Measurements from ENCODE around the gene MISP. TPM values are rescaled to one million over a fixed set of nuclear protein-coding genes. Genes with fewer than 3 reads are reported as not detected.
A peak's percentile ranks its signal among the peaks of the same experiment; 100 is the strongest.
"Not testable (repeated sequence)": the region's sequence is repeated elsewhere in the genome, so short reads cannot be mapped to it uniquely, and the experiment has no call there.

MISP gene, protein sequence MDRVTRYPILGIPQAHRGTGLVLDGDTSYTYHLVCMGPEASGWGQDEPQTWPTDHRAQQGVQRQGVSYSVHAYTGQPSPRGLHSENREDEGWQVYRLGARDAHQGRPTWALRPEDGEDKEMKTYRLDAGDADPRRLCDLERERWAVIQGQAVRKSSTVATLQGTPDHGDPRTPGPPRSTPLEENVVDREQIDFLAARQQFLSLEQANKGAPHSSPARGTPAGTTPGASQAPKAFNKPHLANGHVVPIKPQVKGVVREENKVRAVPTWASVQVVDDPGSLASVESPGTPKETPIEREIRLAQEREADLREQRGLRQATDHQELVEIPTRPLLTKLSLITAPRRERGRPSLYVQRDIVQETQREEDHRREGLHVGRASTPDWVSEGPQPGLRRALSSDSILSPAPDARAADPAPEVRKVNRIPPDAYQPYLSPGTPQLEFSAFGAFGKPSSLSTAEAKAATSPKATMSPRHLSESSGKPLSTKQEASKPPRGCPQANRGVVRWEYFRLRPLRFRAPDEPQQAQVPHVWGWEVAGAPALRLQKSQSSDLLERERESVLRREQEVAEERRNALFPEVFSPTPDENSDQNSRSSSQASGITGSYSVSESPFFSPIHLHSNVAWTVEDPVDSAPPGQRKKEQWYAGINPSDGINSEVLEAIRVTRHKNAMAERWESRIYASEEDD
- total RNA-seq, result 0.14 TPM in 1 of 2 replicates, not detected in the other
- long read RNA-seq, result 0 reads

DNA sequence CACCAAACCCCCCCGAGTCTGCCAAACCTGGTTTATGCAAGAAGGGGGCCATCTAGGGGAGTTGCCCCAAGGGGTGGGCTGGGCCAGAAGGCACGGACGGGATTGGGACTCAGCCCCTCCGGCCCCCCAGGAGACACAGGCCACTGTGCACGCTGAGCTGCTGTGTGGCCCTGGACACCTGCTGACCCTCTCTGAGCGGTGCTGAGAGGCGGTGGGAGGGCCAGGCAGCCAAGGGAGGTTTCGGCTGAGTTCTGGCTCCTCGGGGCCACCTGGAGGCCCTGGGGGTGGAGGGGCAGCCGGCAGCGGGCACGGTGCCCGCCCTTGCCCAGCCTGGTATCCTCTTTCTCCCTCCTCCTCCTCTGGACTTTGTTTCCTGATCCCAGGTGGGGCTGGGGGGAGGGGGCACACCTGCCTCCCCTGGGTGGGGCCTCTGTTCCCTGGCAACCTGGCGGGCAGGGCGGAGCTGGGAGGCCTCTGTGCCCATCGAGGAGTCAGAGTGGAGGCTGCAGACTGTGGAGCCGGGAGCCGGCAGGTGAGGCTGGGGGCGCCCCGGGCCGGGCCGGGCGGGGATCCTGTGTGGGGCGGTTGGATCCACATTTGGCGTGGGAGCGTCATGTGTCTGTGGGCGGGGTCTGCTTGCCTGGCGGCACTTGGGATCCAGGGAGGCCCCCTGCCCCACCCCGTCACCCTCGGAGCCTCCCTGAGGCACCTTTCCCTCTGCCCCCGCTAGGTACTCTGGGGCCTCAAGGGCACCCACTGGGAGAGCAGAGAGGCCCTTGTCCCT is at the start of gene MISP:
TSS of gene MISP (plus strand) at position 473 of the 784 bp plus-strand sequence. CDS start 5,835 bp downstream, outside the sequence.
- Mint-ChIP-seq H3K27ac (ENCODE audit: unreplicated experiment) (no peak within 1 kb of the TSS), H3K4me1 (peaks cover 4% of the 10 kb centered on the region), H3K9me3 (no peaks in the 10 kb centered on the region), H3K36me3 (ENCODE audit: low read depth) (no peaks in the 10 kb centered on the region), H3K27me3 (ENCODE audit: low read depth) (no peaks in the 10 kb centered on the region), H3K4me3 (no peak within 1 kb of the TSS)
- TF ChIP-seq, protein P1, sequence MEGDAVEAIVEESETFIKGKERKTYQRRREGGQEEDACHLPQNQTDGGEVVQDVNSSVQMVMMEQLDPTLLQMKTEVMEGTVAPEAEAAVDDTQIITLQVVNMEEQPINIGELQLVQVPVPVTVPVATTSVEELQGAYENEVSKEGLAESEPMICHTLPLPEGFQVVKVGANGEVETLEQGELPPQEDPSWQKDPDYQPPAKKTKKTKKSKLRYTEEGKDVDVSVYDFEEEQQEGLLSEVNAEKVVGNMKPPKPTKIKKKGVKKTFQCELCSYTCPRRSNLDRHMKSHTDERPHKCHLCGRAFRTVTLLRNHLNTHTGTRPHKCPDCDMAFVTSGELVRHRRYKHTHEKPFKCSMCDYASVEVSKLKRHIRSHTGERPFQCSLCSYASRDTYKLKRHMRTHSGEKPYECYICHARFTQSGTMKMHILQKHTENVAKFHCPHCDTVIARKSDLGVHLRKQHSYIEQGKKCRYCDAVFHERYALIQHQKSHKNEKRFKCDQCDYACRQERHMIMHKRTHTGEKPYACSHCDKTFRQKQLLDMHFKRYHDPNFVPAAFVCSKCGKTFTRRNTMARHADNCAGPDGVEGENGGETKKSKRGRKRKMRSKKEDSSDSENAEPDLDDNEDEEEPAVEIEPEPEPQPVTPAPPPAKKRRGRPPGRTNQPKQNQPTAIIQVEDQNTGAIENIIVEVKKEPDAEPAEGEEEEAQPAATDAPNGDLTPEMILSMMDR (conservative IDR thresholded peaks at IDR 0.05), result no peak
- no peak for DNase-seq (ENCODE audit: low read depth, low spot score)

DNA sequence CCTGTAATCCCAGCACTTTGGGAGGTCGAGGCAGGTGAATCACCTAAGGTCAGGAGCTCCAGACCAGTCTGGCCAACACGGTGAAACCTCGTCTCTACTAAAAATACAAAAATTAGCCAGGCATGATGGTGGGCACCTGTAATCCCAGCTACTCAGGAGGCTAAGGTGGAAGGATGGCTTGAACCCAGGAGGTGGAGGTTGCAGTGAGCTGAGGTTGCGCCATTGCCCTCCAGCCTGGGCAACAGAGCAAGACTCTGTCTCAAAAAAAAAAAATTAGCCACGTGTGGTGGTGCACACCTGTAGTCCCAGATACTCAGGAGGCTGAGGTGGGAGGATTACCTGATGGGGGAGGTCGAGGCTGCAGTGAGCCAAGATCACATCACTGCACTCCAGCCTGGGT is 48.1 kb upstream of the MISP start:
- Mint-ChIP-seq H3K4me3 (peak overlapping the region; percentile 65), H3K27me3 (ENCODE audit: low read depth) (peaks cover 13% of the 10 kb centered on the region)
- not testable (repeated sequence) for H3K36me3 Mint-ChIP-seq (ENCODE audit: low read depth); H3K4me1 Mint-ChIP-seq; H3K27ac Mint-ChIP-seq (ENCODE audit: unreplicated experiment); DNase-seq (ENCODE audit: low read depth, low spot score); H3K9me3 Mint-ChIP-seq

DNA sequence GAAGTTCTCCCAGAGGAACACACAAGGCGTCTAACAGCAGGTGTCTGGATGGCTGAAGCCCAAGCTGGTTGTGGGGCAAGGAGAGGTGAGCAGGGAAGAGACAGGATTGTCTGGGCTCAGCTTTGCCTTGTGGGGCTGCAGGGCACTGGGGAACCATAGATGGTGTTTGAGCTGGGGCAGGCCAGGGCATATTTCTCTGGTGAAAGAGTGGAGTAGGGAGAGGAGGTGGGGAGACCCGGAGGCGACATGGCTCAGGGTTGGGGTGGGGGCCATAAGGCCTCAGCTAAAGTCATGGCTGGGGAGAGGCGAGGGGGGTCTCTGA is 47.6 kb upstream of the MISP start:
- Mint-ChIP-seq H3K36me3 (ENCODE audit: low read depth) (no peaks in the 10 kb centered on the region), H3K4me3 (peak overlapping the region; percentile 65), H3K4me1 (no peaks in the 10 kb centered on the region), H3K9me3 (no peaks in the 10 kb centered on the region), H3K27me3 (ENCODE audit: low read depth) (peaks cover 13% of the 10 kb centered on the region), H3K27ac (ENCODE audit: unreplicated experiment) (no peak overlapping the region)
- DNase-seq (ENCODE audit: low read depth, low spot score), result no peak
- TF ChIP-seq, protein P1 (conservative IDR thresholded peaks at IDR 0.05), result no peak

DNA sequence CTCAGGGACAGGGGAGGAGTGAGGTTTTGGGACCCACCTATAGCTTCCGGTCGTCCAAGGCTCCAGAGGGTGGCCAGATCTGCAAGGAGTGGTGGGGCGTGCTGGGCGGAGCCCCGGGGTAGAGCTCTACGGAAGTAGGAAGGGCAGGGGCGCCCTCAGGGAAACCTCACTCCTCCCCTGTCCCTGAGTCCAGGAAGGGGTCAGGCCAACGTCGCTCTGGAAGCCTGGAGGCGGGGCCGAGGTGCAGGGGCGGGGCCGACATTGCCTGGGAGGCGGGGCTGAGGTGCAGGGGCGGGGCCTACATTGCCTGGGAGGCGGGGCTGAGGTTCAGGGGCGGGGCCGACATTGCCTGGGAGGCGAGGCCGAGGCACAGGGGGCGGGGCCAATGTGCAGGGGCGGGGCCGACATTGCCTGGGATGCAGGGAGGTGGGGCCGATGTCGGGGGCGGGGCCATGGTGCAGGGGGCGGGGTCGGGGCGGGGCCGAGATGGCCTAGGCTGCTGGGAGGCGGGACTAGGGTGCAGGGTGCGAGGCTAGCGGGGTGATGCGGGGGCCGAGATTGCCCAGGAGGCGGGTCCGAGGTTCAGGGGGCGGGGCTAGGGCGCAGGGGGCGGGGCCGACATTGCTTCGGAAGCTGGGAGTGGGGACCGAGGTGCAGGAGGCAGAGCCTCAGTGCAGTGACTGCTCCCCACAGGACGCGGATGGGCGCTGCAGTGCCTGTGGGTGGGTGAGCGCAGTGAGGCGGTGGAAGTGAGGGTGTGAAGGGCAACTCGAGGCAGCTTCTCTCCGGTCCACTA is 47.1 kb upstream of the MISP start:
- peak; percentile 72 for DNase-seq (ENCODE audit: low read depth, low spot score)

DNA sequence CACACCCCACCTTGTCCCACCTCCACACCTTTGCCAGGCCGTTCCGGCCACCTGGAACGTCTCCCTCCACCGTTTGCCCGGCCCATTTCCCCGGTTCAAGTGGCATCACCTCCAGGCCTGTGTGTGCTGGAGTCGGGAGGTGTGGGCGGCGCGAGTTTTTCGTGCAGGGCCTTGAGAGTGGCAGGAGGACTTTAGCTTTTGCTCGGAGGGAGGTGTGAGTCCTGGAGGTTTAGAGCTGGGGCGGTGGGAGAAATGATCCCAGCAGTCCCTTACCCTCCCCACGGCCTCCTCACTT is 46.5 kb upstream of the MISP start:
- TF ChIP-seq, protein P1 (conservative IDR thresholded peaks at IDR 0.05), result no peak
- H3K27ac Mint-ChIP-seq (ENCODE audit: unreplicated experiment), result no peak overlapping the region
- H3K36me3 Mint-ChIP-seq (ENCODE audit: low read depth), result no peaks in the 10 kb centered on the region
- H3K4me1 Mint-ChIP-seq, result no peaks in the 10 kb centered on the region
- no peak overlapping the region for H3K4me3 Mint-ChIP-seq
- no peak for DNase-seq (ENCODE audit: low read depth, low spot score)
- no peaks in the 10 kb centered on the region for H3K9me3 Mint-ChIP-seq
- H3K27me3 Mint-ChIP-seq (ENCODE audit: low read depth), result peaks cover 13% of the 10 kb centered on the region

More for the DNA sequence above, 47.1 kb upstream of the MISP start:
- H3K9me3 Mint-ChIP-seq, result no peaks in the 10 kb centered on the region
- no peak overlapping the region for H3K4me3 Mint-ChIP-seq
- peaks cover 13% of the 10 kb centered on the region for H3K27me3 Mint-ChIP-seq (ENCODE audit: low read depth)
- no peaks in the 10 kb centered on the region for H3K4me1 Mint-ChIP-seq
- no peak overlapping the region for H3K27ac Mint-ChIP-seq (ENCODE audit: unreplicated experiment)
- TF ChIP-seq, protein P1 (conservative IDR thresholded peaks at IDR 0.05), result no peak
- H3K36me3 Mint-ChIP-seq (ENCODE audit: low read depth), result no peaks in the 10 kb centered on the region
